Measurements from ENCODE around the gene CPD. TPM values are rescaled to one million over a fixed set of nuclear protein-coding genes. Genes with fewer than 3 reads are reported as not detected.

CPD gene
- total and polyA plus RNA-seq, 2 of the 13 experiments (the other 11 are each of a cell fraction or from before 2014, with no cell fraction given), result 46.1 to 72.3 TPM

DNA sequence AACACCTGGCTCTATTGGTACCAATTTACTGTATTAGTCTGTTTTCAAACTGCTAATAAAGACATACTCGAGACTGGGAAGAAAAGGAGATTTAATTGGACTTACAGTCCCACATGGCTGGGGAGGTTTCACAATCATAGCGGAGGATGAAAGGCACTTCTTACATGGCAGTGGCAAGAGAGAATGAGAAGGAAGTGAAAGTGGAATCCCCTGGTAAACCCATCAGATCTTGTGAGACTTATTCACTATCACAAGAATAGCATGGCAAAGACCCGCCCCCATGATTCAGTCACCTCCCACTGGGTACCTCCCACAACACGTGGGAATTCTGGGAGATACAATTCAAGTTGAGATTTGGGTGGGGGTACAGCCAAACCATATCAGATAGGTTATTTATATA, 75.9 kb downstream of the CPD start:
- no peaks in the 10 kb centered on the region for H3K79me2 ChIP-seq (ENCODE audit: insufficient read depth, low read length)
- ChIA-PET POLR2A (no interaction called here), CTCF (ENCODE audit: low intra/inter-chr PET ratio, low total read pairs) (no interaction called here)
- H3K4me3 ChIP-seq (replicated peaks in 1 of 3; ENCODE audit: insufficient read depth in 1 of 3, low read depth in 2 of 3, low read length in 3 of 3), result no peak overlapping the region
- FAIRE-seq (no peak), DNase-seq (ENCODE audit: low spot score) (no peak), ATAC-seq (no peak)
- no TSS peak for BruUV-seq (replicated peaks)
- no peaks in the 10 kb centered on the region for H4K20me1 ChIP-seq (ENCODE audit: insufficient read depth, low read length)
- intact Hi-C loops (cut with micrococcal nuclease; ENCODE audit: unreplicated experiment) (no loop called here), in situ Hi-C loops (cut with HindIII; ENCODE audit: extremely low pct_ligation_motif_present, low pct_unique_long_range_greater_than_20kb) (no loop called here)
- no peak overlapping the region for H2AFZ ChIP-seq (ENCODE audit: low read length)
- H3K4me2 ChIP-seq (ENCODE audit: low read depth, low read length), result no peak overlapping the region
- no peaks in the 10 kb centered on the region for H3K9me3 ChIP-seq (ENCODE audit: low read length)
- peaks cover 22% of the 10 kb centered on the region for H3K4me1 ChIP-seq (ENCODE audit: insufficient read depth, low read length)
- H3K9ac ChIP-seq (ENCODE audit: insufficient read depth, low read depth, low read length), result no peak overlapping the region
- H3K27ac ChIP-seq (ENCODE audit: extremely low read length, insufficient read depth, low read length), result no peak overlapping the region
- H3K36me3 ChIP-seq (replicated peaks in 1 of 2; ENCODE audit: control insufficient read depth in 1 of 2, insufficient read depth in 2 of 2, low read length in 2 of 2), result peaks cover 13 to 50% of the 10 kb centered on the region in 2 experiments
- WGBS (ENCODE audit: low lambda C conversion rate), result 96% methylated on average over 4 of the region's 4 CpGs
- TF ChIP-seq ASH2L (IDR thresholded peaks at IDR 0.05; ENCODE audit: insufficient read length, low read depth, low read length), result no peak
- TF ChIP-seq ZNF224 (CRISPR knock-in tag; IDR thresholded peaks at IDR 0.05), result no peak
- TF ChIP-seq ZNF430 (CRISPR knock-in tag; IDR thresholded peaks at IDR 0.05), result no peak
- no peak for TF ChIP-seq ZNF724P (CRISPR knock-in tag; IDR thresholded peaks at IDR 0.05; ENCODE audit: borderline replicate concordance)
- TF ChIP-seq MAZ (IDR thresholded peaks at IDR 0.05; ENCODE audit: borderline replicate concordance, low read depth, low read length), result no peak
- TF ChIP-seq MAZ (CRISPR knock-in tag; IDR thresholded peaks at IDR 0.05; ENCODE audit: low read depth), result no peak
- TF ChIP-seq, protein P1, sequence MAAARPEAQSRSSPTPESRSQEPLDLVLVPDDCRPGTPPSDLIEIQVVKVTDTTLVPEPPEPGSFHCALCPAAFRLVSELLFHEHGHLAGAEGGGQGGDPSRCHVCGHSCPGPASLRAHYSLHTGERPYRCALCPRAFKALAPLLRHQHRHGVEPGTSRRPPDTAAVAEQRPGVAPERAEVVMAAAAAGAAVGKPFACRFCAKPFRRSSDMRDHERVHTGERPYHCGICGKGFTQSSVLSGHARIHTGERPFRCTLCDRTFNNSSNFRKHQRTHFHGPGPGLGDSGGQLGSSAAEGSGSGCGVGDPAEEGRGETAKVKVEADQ (CRISPR knock-in tag; IDR thresholded peaks at IDR 0.05; ENCODE audit: borderline replicate concordance), result no peak
- TF ChIP-seq, protein P2, sequence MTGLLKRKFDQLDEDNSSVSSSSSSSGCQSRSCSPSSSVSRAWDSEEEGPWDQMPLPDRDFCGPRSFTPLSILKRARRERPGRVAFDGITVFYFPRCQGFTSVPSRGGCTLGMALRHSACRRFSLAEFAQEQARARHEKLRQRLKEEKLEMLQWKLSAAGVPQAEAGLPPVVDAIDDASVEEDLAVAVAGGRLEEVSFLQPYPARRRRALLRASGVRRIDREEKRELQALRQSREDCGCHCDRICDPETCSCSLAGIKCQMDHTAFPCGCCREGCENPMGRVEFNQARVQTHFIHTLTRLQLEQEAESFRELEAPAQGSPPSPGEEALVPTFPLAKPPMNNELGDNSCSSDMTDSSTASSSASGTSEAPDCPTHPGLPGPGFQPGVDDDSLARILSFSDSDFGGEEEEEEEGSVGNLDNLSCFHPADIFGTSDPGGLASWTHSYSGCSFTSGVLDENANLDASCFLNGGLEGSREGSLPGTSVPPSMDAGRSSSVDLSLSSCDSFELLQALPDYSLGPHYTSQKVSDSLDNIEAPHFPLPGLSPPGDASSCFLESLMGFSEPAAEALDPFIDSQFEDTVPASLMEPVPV (CRISPR knock-in tag; IDR thresholded peaks at IDR 0.05), result no peak
- TF ChIP-seq ARNTL (CRISPR knock-in tag; IDR thresholded peaks at IDR 0.05), result no peak
- TF ChIP-seq SNRNP70 (IDR thresholded peaks at IDR 0.05; ENCODE audit: low read depth, low read length), result no peak
- no peak for TF ChIP-seq ZNF749 (CRISPR knock-in tag; IDR thresholded peaks at IDR 0.05; ENCODE audit: borderline replicate concordance)
- no peak for TF ChIP-seq NR2C2 (CRISPR knock-in tag; IDR thresholded peaks at IDR 0.05; ENCODE audit: borderline replicate concordance)
- no peak for TF ChIP-seq ZNF569 (CRISPR knock-in tag; IDR thresholded peaks at IDR 0.05; ENCODE audit: borderline replicate concordance)
- TF ChIP-seq ZNF768 (CRISPR knock-in tag; IDR thresholded peaks at IDR 0.05), result no peak
- no peak for TF ChIP-seq CCAR2 (optimal IDR thresholded peaks at IDR 0.05; ENCODE audit: low read depth, low read length)
- no peak for TF ChIP-seq ZNF737 (CRISPR knock-in tag; IDR thresholded peaks at IDR 0.05; ENCODE audit: borderline replicate concordance)
- no peak for TF ChIP-seq KLF16 (CRISPR knock-in tag; IDR thresholded peaks at IDR 0.05)
- no peaks in the 10 kb centered on the region for H3K27me3 ChIP-seq (ENCODE audit: control insufficient read depth in 1 of 2, insufficient read depth in 2 of 2, low read length in 2 of 2)
